ENCODE results near the gene OR4M2.
"Not testable (repeated sequence)": the region's sequence is repeated elsewhere in the genome, so short reads cannot be mapped to it uniquely, and the experiment has no call there.

OR4M2 gene, protein sequence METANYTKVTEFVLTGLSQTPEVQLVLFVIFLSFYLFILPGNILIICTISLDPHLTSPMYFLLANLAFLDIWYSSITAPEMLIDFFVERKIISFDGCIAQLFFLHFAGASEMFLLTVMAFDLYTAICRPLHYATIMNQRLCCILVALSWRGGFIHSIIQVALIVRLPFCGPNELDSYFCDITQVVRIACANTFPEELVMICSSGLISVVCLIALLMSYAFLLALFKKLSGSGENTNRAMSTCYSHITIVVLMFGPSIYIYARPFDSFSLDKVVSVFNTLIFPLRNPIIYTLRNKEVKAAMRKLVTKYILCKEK

DNA sequence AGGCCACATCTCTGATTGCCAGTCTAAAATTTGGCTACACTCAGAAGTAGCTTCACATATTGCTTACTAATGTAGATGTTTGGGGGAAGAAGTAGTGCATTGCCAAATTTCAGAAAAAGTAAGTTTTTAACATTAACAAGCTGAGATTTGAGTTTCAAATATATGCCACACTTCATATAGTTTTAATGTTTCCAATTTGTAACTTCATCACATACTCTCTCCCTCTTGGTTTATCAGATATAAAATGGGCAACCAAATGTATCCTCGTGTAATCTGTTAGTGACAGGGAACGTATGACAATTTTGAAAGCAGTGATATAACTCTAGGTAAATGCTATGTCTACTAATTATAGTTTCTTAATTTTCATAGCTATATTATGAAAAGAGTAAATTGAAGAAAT is at the start of gene OR4M2:
Gene OR4M2, plus strand, starts transcription at position 301 of the 400 bp plus-strand sequence. Its CDS starts 98 bp downstream, at position 399.
- DNase-seq: not testable (repeated sequence)

DNA sequence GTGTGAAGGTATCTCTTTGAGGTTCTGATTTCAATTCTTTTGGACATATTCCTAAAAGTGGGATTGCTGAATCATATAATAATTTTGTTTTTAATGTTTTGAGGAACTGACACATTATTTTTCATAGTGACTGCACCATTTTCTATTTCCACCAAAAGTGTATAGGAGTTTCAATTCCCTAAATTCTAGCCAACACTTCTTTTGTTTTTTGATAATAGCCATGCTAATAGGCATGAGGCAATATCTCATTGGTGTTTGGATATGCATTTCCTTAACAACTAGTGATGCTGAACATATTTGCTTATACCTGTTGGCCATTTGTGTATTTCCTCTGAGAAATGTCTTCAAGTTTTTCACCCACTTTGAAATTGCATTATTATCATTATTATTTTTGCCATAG is 11.1 kb upstream of the OR4M2 start:
- DNase-seq: not testable (repeated sequence)

DNA sequence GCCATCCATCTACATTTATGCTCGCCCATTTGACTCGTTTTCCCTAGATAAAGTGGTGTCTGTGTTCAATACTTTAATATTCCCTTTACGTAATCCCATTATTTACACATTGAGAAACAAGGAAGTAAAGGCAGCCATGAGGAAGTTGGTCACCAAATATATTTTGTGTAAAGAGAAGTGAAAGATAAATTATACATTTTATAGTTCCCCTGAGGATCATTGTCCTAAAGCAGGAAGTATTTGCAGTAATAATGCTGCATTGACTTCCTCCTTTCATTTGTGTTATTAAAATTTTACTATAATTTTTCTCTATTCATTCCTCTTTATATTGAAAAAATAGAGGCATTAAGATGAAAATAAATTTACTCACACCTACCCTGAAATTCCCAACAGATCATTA is 1.1 kb downstream of the OR4M2 start:
- DNase-seq: not testable (repeated sequence)

- not testable (repeated sequence) for DNase-seq
Measured at GRCh38 chr15:22098616-22099253, 18.4 kb downstream of the OR4M2 start.

DNA sequence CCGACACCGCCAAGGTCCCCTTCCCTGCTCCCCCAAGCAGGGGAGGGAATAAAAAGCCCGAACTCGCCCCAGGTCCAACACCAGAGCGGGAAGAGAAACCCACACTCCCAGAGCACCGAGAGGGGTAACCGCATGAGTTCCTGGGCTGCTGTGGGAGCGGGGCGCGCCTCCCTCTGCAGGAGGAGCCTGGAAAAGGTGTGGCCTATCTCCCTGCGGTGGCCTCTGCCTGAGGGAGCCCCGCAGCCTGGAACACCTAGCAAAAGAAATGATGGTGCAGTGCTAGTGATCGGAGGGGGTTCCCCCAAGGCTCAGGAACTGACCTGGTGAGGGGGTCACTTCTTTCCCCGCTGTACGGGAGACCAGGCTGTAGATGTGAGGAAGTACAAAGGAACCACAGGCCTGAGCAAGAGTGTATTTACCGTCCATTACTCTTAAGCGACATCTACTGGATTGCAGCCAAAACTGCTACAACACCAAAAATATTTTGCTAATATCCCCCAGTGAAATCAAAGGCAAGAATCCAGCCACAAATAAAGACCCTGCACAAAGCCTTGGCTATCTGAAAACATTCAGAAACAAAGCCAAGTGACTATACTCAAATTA is 19.1 kb downstream of the OR4M2 start:
- not testable (repeated sequence) for DNase-seq

DNA sequence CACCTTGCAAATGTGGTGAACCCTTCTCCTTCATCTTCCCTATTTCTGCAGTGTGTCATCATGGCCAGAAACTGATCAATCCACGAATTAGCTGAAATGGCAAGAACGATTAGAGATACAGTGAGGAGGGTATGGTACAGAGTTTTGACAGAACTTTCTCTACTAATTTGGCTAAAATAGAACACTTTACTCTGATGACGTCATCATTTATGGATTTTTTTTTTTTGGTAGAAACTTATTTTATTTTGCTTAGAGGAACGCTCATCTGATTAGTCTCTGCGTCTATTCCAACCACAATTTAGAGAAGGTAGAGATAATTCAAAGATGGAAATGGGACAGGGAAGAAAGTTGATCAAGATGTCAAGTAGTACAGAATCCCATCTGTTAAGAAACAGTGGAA is 41.7 kb downstream of the OR4M2 start:
- not testable (repeated sequence) for DNase-seq

Measured in DMS 273 treated with DMSO at 0.1 percent for 48 hours (cell line).